HG02884 (cell line): ENCODE data around the gene CNTN1.
"Not testable (repeated sequence)": the region's sequence is repeated elsewhere in the genome, so short reads cannot be mapped to it uniquely, and the experiment has no call there.

Experiments
- ATAC-seq: cut with Tn5 transposase; IDR thresholded peaks from one replicate; pipeline ENCODE4 v1.9.1; 2021; ENCODE audit warnings: mild to moderate bottlenecking, moderate library complexity; ENCODE audit not compliant: unreplicated experiment

CNTN1 gene

DNA sequence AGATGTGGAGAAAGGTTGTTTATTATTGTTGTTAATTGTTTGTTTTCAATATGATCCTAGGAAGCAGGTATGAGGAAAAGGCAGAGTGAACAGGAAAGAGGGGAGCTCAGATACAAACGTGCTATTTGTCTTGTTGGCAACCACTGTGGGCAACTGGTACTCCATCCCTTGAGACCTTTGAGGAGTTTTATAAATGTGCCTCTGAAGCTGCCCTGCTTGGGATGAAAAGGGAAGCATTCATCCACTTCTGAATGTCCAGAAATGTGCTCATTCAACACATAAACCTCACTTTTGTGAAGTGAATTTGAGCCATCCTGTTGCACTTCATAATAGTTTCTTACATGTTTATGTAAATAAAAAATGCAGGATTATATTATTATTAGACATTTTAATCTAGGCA lies 331.6 kb downstream of the CNTN1 start:
- ATAC-seq = no peak

GRCh38 chr12:41026151-41026550 lies 333.9 kb downstream of the CNTN1 start:
- ATAC-seq = no peak

GRCh38 chr12:41032386-41032785 lies 340.1 kb downstream of the CNTN1 start:
- ATAC-seq = no peak

DNA sequence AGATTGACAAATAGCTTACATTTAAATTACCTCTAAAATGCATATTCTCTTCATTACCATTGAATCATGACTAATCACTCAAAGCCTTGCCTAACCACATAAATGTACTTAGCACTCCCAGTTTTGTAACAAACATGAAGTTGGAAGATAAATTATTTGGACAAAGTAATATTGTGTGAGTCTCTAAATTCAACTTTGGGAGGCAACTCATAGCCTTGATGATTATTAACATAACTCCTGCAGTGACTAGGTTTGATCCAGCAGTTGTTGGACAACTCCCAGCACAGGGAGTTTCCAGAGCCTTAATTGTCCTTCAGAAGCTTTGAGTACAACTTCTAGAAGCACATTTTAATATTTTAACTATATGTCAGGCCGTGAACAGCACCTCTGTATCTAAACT lies 342.4 kb downstream of the CNTN1 start:
- ATAC-seq = no peak

GRCh38 chr12:41039461-41039860 lies 347.2 kb downstream of the CNTN1 start:
- no peak for ATAC-seq

GRCh38 chr12:41045509-41045908 lies 353.3 kb downstream of the CNTN1 start:
- no peak for ATAC-seq

- no peak for ATAC-seq
These were observed 356.8 kb downstream of the CNTN1 start for GRCh38 chr12:41049033-41049432.

- ATAC-seq = no peak
These were observed 359.7 kb downstream of the CNTN1 start for GRCh38 chr12:41051954-41052353.

DNA sequence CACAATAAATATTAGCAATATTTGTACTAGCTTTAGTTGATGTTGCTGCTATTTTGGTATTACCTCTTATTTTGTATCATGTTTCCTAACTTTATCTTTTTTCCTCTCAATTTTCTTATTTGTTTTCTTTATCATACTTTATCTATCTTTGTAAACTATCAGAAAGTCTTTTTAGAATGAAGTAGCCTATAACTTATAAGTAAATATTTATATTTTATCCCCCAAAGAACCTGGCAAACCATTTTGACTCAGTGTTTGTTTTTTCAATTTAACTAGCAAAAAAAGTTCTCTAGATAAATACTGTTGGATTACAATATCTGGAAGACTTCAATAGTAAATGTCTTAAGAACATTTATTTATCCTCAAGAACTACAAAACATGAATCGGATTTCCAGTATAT lies 360.2 kb downstream of the CNTN1 start:
- no peak for ATAC-seq

DNA sequence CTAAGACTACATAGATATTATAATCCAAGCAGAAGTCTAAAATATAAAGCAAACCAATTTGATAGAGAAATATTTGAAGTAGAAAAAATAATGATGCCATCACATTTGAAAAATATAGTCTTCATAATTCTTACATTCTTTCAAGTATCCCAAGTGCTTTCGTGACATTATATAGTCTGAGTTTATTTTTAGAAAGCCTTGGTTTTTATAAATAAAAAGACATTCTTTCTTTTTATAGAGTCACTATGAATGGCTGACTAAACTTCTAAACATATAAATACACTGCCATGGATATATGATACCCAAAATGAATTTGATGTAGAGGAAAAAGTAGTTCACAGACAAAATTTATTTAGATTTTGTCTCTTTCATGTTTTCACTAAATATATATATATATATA lies 360.8 kb downstream of the CNTN1 start:
- no peak for ATAC-seq

DNA sequence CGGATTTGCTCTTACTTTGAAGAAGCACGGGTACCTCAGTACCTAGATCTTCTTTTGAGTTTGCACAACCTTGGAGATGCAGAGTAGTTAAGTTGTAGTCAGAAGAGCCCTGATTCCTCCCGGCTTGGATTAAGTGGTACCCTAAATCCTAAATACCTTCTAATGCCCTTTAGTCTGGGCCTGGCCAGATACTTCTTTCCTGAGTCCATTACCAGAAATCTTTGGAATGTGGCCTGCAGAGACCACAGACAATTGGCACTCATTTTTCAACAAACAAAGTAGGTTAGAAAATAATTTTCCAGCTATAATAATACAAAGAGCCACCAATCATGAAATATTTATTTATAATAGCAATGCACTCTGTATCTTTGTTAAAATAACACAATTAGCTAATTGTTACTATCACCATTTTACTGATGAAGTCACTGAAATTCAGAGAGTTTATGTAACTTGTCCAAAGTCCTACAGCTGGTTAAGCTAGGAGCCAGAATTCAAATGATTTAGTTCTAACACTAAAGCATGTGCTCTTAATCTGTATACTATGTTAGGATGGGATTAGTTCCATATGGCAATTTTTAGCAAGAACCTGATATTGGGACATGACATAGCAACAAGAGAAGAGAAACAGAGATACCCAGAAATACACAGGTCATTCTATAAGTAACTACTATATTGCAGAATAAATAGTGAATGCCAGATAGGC lies 363.8 kb downstream of the CNTN1 start:
- ATAC-seq = no peak

GRCh38 chr12:41058266-41058665 lies 366.0 kb downstream of the CNTN1 start:
- no peak for ATAC-seq

DNA sequence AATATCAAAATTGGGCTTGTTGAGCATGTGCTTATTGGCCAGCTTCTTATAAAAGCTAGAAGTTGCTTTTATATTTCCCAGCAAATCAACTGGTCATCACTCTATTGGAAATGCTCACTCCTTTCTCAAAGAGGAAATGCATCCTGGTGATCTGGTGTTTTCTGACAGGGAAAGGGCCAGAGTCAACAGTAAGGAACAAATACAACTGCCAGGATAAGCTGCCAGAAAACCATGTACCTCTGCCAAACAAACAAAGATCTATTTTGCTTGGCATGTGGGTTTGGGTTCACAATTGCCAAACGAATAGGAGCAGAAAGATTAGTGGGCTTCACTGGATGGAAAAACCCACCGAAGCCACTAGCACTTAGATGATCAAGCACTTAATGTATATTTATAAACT lies 369.0 kb downstream of the CNTN1 start:
- ATAC-seq = no peak

DNA sequence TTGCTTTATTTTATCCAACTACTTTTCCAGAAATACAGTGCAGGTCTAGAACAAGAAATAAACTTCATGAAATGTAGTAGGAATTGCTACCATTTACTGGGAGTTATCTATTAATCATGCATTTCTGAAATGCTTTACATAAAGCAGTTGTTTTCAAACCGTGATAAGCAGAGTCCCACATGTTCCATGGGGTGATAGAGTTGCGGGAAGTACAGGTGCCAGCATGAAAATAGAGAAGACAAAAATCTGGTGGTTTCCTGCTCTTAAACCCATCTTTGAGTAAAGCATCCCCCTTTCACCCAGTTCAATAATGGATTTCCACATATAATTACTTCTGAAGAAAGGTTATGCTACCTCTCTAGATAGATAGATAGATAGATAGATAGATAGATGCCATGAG lies 372.2 kb downstream of the CNTN1 start:
- ATAC-seq = no peak

- no peak for ATAC-seq
These were observed 375.9 kb downstream of the CNTN1 start for GRCh38 chr12:41067941-41068645.

DNA sequence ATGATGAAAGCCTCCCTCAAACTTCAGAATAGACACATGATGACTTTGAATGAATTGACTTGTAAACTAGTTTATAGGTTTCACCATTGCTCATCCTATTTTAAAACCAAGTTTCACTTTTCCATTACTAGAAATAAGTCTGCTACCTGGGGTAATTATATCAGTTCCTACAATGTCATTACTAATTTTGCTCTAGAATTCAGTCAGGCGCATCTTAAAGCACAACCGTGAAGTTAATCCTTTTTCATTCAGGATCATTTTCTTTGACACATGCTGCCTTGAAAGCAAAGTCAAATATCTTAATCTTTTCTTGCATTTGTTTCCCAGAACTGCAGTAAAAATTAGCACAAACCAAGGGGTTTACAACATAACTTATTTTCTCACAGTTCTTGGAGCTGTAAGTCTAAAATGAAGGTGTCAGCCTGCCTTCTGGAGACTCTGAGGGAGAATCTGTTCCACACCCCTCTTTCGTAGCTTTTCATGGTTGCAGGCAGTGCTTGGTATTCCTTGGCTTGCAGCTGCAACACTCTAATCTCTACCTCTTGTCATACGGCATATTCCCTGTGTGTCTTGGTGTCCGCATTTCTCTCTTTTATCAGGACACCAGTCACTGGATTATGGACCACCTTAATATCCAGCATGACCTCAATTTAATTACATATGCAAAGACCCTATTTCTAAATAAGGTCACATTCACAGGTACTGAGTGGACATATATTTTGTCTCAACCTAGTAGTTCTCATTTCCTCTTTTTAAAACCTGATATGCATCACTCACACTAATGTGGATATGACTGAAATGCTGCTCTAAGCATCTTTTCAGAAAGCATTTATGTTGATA lies 381.6 kb downstream of the CNTN1 start:
- peak; percentile 91 for ATAC-seq

- no peak for ATAC-seq
These were observed 382.2 kb downstream of the CNTN1 start for GRCh38 chr12:41074473-41074769.

GRCh38 chr12:41076114-41076513 lies 383.9 kb downstream of the CNTN1 start:
- no peak for ATAC-seq

DNA sequence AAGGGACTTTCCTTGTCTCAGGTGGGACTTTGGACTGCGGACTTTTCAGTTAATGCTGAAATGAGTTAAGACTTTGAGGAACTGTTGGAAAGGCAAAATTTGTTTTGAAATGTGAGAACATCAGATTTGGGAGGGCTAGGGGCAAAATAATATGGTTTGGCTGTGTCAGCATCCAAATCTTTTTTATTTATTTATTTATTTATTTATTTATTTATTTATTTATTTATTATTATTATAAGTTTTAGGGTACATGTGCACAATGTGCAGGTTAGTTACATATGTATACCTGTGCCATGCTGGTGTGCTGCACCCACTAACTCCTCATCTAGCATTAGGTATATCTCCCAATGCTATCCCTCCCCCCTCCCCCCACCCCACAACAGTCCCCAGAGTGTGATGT lies 389.0 kb downstream of the CNTN1 start:
- not testable (repeated sequence) for ATAC-seq

GRCh38 chr12:41089438-41089837 lies 397.2 kb downstream of the CNTN1 start:
- ATAC-seq = no peak

DNA sequence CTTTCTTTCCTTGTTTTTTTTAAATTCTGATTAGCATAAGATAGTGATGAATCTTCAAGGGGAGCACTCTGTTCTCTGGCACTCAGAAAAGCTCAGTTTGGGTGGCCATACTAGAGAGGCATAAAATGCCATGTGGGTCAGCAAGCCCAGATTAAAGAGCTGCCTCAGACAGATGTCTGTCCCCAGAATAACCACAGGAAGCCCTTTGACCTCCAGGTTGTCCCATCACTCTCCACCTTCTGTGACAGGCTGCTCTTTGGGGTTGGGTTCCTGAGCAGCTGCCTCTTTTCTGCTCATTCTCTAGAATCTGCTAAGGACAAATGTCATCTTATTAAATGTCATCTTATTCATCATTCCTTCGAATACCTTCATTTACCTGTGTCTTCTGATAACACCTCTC lies 399.9 kb downstream of the CNTN1 start:
- no peak for ATAC-seq

DNA sequence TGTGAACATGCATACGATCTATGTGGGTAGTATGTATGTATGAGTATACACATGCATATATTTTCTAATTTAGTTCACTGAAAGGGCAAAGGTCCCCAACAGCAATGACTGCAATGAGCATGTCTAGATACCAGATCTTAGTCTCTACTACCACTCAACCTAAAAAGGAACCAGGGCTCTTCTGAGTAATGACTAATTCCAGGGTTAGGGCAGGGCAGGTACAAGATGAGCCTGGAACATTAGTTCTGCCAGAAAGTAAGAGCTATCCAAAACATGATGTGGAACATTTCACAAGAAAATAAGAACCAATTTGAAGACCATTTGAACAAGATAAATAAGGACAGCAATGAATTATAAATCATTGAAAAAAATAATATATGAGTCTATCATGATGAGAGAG lies 404.6 kb downstream of the CNTN1 start:
- no peak for ATAC-seq
